ENCODE results near the gene TBX20.
"Not testable (repeated sequence)": the region's sequence is repeated elsewhere in the genome, so short reads cannot be mapped to it uniquely, and the experiment has no call there.

Gene TBX20

DNA sequence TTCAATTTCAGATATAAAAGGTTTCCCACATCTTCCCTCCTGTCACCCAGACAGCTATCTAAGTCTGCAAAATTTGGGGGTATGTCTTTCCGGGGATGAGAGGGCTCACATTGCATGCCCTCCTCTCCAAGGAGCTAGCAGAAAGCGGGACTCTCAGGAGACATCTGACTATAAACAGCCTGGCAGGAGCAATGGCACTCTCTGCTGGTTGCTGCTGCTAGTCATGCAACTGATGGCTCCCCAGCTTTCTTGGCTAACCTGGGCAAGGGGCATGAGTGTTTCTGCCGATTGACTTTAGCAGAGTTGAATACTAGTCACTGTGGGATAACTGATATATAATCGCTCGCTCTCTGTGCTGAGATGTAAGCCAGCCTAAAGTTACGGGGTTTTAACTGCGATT is 12.0 kb downstream of the TBX20 start:
- DNase-seq (ENCODE audit: low read depth) = no peak
- H3K4me3 ChIP-seq (ENCODE audit: low read depth, low read length) = no peak overlapping the region
- TF ChIP-seq, protein P1, sequence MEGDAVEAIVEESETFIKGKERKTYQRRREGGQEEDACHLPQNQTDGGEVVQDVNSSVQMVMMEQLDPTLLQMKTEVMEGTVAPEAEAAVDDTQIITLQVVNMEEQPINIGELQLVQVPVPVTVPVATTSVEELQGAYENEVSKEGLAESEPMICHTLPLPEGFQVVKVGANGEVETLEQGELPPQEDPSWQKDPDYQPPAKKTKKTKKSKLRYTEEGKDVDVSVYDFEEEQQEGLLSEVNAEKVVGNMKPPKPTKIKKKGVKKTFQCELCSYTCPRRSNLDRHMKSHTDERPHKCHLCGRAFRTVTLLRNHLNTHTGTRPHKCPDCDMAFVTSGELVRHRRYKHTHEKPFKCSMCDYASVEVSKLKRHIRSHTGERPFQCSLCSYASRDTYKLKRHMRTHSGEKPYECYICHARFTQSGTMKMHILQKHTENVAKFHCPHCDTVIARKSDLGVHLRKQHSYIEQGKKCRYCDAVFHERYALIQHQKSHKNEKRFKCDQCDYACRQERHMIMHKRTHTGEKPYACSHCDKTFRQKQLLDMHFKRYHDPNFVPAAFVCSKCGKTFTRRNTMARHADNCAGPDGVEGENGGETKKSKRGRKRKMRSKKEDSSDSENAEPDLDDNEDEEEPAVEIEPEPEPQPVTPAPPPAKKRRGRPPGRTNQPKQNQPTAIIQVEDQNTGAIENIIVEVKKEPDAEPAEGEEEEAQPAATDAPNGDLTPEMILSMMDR (IDR thresholded peaks at IDR 0.05; ENCODE audit: low read depth, low read length, missing control alignments) = no peak
- in situ Hi-C loops (cut with HindIII; ENCODE audit: low sequenced_read_pairs) = no loop called here

GRCh38 chr7:35241436-35241835 is 12.5 kb downstream of the TBX20 start:
- no peak for DNase-seq (ENCODE audit: low read depth)
- in situ Hi-C loops (cut with HindIII; ENCODE audit: low sequenced_read_pairs) = no loop called here
- TF ChIP-seq, protein P1 (IDR thresholded peaks at IDR 0.05; ENCODE audit: low read depth, low read length, missing control alignments) = no peak
- no peak overlapping the region for H3K4me3 ChIP-seq (ENCODE audit: low read depth, low read length)

GRCh38 chr7:35241008-35241407 is 12.9 kb downstream of the TBX20 start:
- H3K4me3 ChIP-seq (ENCODE audit: low read depth, low read length); DNase-seq (ENCODE audit: low read depth); in situ Hi-C loops (cut with HindIII; ENCODE audit: low sequenced_read_pairs): not testable (repeated sequence)

DNA sequence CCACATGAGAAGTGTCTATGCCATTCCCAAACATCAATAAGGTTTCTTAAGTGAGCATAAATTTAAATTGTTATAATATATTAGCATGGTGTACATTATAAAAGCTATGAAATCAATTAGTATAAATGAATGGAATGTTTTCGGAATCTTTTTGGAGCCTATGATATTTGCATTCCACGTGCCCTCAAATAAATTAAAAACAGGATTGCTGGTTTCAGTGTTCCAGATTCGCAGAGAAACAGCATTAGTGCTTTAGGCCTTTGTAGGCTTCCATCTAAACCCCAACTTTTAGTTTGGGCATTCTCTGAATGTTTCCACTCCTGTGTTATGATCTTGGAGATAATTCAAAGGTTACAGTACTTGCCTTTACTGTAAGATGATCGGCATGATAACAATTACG is 15.4 kb downstream of the TBX20 start:
- in situ Hi-C loops (cut with HindIII; ENCODE audit: low sequenced_read_pairs); H3K4me3 ChIP-seq (ENCODE audit: low read depth, low read length); DNase-seq (ENCODE audit: low read depth): not testable (repeated sequence)

- TF ChIP-seq, protein P1 (IDR thresholded peaks at IDR 0.05; ENCODE audit: low read depth, low read length, missing control alignments) = no peak
- H3K4me3 ChIP-seq (ENCODE audit: low read depth, low read length) = no peak overlapping the region
- in situ Hi-C loops (cut with HindIII; ENCODE audit: low sequenced_read_pairs) = no loop called here
- DNase-seq (ENCODE audit: low read depth) = no peak
Measured at GRCh38 chr7:35232994-35233393, 20.9 kb downstream of the TBX20 start.

- H3K4me3 ChIP-seq (ENCODE audit: low read depth, low read length); in situ Hi-C loops (cut with HindIII; ENCODE audit: low sequenced_read_pairs); DNase-seq (ENCODE audit: low read depth): not testable (repeated sequence)
Measured at GRCh38 chr7:35231221-35231620, 22.7 kb downstream of the TBX20 start.

GRCh38 chr7:35229116-35229780 is 24.7 kb downstream of the TBX20 start:
- DNase-seq (ENCODE audit: low read depth); in situ Hi-C loops (cut with HindIII; ENCODE audit: low sequenced_read_pairs); H3K4me3 ChIP-seq (ENCODE audit: low read depth, low read length): not testable (repeated sequence)

DNA sequence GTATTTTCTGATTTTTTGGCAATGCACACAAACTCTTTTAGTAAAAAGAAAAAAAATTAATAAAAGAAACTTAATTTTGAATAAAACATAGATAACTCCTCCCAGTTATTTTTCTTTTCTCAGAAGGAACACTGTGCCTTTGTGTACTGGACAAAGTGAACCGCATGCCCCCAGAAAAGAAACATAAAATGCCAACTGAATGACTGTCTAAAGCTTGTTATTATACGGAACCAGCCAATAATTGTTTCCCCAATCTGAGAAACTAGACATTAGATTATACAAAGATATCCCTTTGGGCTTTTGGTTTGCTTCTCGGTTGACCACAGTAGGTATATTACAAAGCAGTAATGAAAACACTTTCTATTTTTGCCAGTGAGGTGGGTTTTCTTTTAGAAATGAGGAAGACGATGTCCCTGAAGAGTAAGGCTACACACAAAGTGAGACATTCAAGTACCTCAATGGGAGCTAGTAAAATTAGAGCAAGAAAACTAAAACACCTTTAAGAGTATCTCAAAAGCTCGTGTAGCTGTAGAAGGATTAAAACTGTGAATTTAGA is 25.3 kb downstream of the TBX20 start:
- DNase-seq (ENCODE audit: low read depth); in situ Hi-C loops (cut with HindIII; ENCODE audit: low sequenced_read_pairs); H3K4me3 ChIP-seq (ENCODE audit: low read depth, low read length): not testable (repeated sequence)

DNA sequence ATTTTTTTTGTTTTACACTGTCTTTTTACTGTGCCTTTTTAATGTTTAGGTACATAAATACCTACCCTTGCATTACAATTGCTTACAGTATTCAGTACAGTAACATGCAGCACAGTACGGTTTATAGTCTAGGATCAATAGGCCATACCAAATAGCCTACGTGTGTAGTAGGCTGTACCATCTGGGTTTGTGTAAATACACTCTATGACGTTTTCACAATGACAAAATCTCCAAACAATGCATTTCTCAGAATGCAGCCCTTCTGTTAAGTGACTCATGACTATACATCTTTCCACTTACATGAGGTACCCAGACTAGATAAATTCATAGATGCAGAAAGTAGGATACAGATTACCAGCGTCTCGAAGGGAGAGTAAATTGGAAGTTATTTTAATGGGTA is 26.5 kb downstream of the TBX20 start:
- in situ Hi-C loops (cut with HindIII; ENCODE audit: low sequenced_read_pairs); DNase-seq (ENCODE audit: low read depth): not testable (repeated sequence)

GRCh38 chr7:35222445-35222844 is 31.5 kb downstream of the TBX20 start:
- in situ Hi-C loops (cut with HindIII; ENCODE audit: low sequenced_read_pairs); DNase-seq (ENCODE audit: low read depth); H3K4me3 ChIP-seq (ENCODE audit: low read depth, low read length): not testable (repeated sequence)

More for the DNA sequence above, 26.5 kb downstream of the TBX20 start:
- not testable (repeated sequence) for H3K4me3 ChIP-seq (ENCODE audit: low read depth, low read length)

GRCh38 chr7:35220176-35220575 is 33.7 kb downstream of the TBX20 start:
- H3K4me3 ChIP-seq (ENCODE audit: low read depth, low read length); in situ Hi-C loops (cut with HindIII; ENCODE audit: low sequenced_read_pairs); DNase-seq (ENCODE audit: low read depth): not testable (repeated sequence)

GRCh38 chr7:35216033-35216432 is 37.9 kb downstream of the TBX20 start:
- DNase-seq (ENCODE audit: low read depth); H3K4me3 ChIP-seq (ENCODE audit: low read depth, low read length); in situ Hi-C loops (cut with HindIII; ENCODE audit: low sequenced_read_pairs): not testable (repeated sequence)

DNA sequence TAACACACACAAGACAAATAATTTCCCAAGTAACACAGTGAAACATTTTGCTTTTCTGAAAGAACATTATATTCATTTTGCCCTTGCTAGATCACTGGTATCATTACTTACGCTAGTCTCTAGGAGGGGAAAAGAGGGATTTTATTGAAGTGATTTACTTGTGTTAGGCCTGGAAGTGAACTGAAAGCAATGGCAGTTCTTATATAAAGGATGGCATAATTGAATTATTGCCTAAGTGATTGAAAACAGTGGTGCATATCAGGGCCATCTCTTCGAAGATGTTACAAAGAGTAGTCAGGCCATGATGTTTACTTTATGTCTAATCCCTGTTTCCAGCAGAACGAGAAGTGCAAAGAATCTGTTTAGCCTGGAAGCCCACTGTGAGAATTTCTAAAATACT is 38.8 kb downstream of the TBX20 start:
- in situ Hi-C loops (cut with HindIII; ENCODE audit: low sequenced_read_pairs); DNase-seq (ENCODE audit: low read depth); H3K4me3 ChIP-seq (ENCODE audit: low read depth, low read length): not testable (repeated sequence)

- DNase-seq (ENCODE audit: low read depth); H3K4me3 ChIP-seq (ENCODE audit: low read depth, low read length); in situ Hi-C loops (cut with HindIII; ENCODE audit: low sequenced_read_pairs): not testable (repeated sequence)
Measured at GRCh38 chr7:35206924-35207323, 47.0 kb downstream of the TBX20 start.

- in situ Hi-C loops (cut with HindIII; ENCODE audit: low sequenced_read_pairs); DNase-seq (ENCODE audit: low read depth); H3K4me3 ChIP-seq (ENCODE audit: low read depth, low read length): not testable (repeated sequence)
Measured at GRCh38 chr7:35204850-35205249, 49.0 kb downstream of the TBX20 start.
